HL-60 (cell line): ENCODE results near the gene UCP3.

Source experiments
- GABPA ChIP-seq: IDR thresholded peaks from 2 replicates; pipeline ENCODE4 v1.6.1; 2012; ENCODE audit warnings: low read depth
- POLR2AphosphoS5 ChIP-seq: IDR thresholded peaks from 2 replicates; pipeline ENCODE4 v1.6.1; 2012; ENCODE audit warnings: low read depth
- TF ChIP-seq, protein P1 (sequence below): IDR thresholded peaks from one replicate; pipeline ENCODE4 v1.5.1; 2011; ENCODE audit warnings: low read length, control low read depth, inconsistent platforms; ENCODE audit not compliant: insufficient read depth
- TF ChIP-seq, protein P2 (sequence below): IDR thresholded peaks from 2 replicates; pipeline ENCODE4 v1.6.1; 2012; ENCODE audit warnings: low read depth; ENCODE audit not compliant: insufficient replicate concordance

DNA sequence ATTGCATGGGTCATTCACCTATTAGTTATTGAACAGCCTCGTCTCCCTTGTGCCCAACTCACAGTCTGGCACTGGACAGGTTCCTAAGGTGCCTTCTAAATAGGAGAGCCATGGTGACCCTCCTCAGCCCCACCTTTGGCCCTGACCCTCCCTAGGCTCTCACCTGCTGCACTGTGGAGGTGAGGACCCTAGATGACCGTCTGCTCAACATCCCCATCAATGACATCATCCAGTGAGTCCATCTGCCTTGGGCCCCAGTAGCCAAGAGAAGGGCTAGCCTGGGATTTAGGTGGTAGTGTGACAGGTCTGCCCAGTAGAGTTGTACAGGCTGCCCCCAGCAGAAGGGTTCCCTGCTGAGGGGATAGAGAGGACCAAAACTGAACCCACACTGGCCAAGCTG lies 39.8 kb downstream of the UCP3 start:
- TF ChIP-seq, protein P1, sequence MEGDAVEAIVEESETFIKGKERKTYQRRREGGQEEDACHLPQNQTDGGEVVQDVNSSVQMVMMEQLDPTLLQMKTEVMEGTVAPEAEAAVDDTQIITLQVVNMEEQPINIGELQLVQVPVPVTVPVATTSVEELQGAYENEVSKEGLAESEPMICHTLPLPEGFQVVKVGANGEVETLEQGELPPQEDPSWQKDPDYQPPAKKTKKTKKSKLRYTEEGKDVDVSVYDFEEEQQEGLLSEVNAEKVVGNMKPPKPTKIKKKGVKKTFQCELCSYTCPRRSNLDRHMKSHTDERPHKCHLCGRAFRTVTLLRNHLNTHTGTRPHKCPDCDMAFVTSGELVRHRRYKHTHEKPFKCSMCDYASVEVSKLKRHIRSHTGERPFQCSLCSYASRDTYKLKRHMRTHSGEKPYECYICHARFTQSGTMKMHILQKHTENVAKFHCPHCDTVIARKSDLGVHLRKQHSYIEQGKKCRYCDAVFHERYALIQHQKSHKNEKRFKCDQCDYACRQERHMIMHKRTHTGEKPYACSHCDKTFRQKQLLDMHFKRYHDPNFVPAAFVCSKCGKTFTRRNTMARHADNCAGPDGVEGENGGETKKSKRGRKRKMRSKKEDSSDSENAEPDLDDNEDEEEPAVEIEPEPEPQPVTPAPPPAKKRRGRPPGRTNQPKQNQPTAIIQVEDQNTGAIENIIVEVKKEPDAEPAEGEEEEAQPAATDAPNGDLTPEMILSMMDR: no peak
- TF ChIP-seq POLR2AphosphoS5 (no peak), GABPA (no peak)
- TF ChIP-seq, protein P2, sequence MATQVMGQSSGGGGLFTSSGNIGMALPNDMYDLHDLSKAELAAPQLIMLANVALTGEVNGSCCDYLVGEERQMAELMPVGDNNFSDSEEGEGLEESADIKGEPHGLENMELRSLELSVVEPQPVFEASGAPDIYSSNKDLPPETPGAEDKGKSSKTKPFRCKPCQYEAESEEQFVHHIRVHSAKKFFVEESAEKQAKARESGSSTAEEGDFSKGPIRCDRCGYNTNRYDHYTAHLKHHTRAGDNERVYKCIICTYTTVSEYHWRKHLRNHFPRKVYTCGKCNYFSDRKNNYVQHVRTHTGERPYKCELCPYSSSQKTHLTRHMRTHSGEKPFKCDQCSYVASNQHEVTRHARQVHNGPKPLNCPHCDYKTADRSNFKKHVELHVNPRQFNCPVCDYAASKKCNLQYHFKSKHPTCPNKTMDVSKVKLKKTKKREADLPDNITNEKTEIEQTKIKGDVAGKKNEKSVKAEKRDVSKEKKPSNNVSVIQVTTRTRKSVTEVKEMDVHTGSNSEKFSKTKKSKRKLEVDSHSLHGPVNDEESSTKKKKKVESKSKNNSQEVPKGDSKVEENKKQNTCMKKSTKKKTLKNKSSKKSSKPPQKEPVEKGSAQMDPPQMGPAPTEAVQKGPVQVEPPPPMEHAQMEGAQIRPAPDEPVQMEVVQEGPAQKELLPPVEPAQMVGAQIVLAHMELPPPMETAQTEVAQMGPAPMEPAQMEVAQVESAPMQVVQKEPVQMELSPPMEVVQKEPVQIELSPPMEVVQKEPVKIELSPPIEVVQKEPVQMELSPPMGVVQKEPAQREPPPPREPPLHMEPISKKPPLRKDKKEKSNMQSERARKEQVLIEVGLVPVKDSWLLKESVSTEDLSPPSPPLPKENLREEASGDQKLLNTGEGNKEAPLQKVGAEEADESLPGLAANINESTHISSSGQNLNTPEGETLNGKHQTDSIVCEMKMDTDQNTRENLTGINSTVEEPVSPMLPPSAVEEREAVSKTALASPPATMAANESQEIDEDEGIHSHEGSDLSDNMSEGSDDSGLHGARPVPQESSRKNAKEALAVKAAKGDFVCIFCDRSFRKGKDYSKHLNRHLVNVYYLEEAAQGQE: no peak
